OCI-M2 (cell line): ENCODE measurements around the gene C8G.

Experiments
- DNase-seq: peaks from one replicate; lab custom pipeline; 2025; ENCODE audit not compliant: unreplicated experiment; lab: John Stamatoyannopoulos, UW

C8G gene

DNA sequence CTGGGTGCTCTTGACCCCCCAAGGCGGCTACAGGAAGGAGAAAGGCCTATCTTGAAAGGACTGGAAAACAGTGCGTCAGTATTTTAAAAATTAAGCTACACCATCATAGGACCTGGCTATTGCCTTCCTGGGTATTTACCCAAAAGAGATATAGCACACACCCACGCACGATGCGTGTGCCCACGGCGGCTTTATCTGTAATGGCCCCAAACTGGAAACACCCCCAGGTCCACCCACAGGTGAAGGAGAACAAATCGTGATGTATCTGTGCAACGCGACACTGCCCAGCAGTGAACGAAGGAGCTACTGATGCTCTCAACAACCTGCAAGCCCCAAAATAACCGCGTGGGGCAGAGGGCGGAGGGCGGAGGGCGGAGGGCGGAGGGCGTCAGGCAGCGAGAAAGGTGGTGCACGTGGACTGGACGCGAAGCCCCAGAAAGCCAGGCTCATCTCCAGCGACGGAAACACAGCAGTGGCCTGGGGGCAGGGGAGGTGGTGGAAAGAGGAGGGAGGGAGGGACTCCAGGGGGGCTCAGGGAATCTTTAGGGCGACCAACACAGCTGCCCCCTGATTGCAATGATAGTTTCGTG is 19.9 kb downstream of the C8G start:
- no peak for DNase-seq

DNA sequence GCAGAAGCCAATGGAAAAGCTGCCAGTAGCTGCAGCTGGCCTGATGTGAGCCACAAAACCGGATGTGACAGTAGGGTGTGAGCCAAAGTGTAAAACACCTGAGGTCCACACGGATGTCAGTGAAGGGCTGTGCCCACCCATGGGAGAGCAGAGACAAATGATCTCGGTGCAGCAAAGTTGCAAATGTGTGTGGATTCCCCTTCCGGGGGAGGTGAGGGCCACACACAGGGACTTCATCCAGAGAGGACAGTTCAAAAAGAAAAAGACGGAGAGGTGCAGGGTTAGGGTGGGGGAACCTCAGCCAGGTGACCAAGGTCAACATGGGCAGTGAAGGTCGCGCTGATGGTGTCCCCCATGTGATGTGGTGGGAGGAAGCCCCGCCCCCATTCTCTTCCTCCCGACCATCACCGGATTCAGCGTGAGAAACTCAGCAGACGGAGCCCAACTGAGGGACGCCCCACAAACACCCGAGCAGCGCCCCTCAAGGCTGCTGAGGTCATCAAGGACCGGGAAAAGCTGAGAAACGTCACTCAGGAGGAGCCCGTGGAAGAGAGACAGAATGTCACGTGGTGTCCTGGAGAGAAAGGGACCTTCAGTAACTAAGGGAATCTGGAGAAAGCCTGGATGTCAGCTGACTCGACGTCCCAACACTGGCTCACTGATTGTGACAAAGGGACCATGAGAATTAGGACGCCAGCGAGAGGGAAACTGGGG is 20.9 kb downstream of the C8G start:
- DNase-seq, result no peak

DNA sequence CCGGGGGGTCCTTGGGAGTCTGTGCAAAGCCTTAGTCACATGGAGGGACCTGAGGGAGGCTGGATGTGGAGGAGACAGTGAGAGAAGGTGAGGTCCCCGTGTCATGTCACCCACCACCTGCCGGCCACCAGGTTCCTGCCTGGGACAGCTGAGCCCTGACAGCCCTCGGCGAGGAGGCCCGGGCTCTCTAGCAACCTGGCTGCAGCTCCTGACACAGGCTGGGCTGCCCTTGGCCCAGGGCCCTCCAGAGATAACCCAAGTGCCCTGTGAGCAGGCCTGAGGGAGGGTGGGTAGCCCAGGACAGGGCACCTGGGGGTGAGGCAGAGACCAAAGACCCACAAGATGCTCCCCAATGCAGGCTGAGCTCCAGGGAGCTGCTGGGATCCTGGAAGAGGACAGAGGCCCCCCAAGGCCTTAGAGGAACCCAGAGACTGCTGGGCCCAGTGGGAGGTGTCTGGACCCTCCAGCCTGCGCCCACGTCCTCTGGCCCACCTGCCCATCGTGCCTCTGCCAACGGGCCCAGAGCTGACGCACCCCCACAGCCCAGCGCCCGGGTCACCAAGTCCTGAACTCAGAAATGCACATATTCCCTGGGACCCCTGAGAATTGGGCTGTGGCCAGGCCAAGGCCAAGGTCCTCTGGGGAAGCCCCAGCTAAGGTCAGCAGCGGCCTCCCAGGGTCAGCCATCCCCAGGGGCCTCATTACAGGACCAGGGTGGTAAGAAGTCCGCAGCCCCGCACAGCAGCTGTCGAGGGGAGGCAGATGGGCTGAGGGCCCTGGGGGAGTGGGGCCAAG is 23.5 kb downstream of the C8G start:
- no peak for DNase-seq

DNA sequence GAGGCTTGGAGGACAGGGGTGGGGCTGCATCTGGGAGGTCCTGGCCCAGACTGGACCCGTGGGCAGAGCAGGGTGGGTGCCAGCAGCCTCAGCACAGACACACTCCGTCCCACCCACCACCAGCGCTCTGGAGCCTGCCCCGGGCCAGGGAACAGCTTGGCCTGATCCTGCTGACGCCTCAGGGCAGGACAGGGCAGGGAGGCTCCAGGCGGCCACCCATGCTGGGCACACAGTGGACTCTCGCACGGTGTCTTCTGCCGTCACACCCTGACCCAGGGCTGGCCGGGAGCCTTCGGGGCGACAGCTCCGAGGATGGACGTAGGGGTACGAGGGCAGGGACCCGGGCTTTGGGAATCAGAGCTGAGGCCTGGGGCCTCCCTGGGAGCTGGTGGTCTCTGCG is 24.1 kb downstream of the C8G start:
- DNase-seq, result no peak

DNA sequence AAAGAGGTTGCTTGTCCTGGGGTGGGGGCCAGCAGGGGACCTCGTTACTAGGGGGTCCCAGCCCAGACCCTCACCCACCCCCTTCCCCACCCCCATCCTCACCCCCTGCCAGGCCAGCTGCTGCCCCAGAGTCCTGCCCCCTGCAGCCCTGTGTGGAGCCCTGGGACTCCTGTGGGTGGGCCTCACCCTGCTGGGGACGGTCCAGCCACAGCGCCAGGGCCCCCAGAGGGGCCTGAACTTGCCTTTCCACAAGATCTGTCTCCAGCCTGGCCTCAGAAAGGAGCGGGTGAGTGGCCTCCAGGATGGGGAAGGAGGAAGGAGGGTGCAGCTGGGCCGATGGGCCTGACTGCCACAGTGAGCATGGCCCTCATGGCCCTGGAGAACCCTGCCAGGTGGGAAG is 24.7 kb downstream of the C8G start:
- DNase-seq, result no peak

DNA sequence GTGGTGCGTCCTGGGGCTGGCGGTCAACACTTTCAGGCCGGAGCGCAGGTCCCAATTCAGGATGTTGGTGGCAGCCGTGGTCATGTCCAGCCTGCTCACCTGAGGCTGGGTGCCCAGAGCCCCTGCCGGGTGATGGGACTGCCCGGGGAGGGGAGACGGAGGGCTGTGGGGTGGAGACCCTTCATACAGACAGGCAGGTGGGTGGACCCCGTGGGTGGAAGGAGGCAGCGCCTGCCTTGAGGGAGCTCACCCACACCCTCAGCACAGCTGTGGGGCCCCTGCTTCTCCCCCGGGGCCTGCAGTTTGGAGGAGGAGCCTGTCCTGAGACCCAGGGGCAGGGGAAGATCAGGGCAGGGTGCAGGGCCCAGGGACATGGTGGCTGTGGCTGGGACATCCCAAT is 25.3 kb downstream of the C8G start:
- DNase-seq, result no peak

DNA sequence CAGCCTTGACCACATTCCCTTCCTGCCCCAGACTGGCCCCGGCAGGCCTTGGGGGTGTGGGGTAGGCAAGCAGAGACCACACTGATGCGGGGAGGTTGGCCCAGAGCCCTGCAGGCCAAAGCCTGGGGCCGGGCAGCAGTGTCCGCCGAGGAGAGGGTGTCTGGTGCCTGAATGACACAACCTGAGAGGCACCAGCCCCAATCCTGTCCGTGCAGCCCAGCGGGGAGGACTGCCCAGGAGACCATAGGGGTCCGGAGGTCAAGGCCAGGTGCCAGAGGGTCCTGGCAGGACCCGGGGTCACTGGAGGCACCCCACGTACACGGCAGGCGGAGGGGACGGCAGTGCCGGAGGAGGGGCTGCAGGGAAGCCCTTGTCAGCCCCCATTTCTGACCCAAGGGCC is 26.7 kb downstream of the C8G start:
- no peak for DNase-seq

DNA sequence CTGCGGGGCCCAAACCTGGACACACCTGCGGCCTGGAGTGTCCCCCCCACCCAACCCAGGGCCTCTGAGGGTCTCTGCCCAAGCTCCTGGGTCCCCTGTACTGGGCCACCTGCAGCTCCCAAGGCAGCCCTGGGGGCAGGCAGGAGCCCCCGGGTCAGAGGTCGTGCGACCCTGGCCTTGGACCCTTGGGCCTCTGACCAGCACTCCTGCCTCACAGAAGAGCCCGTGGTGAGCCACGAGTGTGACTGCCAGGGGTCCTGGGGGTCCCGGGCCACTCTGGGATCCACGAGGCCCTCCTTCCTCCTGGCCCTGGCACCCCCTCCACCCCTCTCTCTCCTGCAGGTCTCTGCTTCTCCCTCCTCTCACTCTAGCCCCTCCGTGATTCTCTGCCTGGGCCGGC is 27.3 kb downstream of the C8G start:
- no peak for DNase-seq

DNA sequence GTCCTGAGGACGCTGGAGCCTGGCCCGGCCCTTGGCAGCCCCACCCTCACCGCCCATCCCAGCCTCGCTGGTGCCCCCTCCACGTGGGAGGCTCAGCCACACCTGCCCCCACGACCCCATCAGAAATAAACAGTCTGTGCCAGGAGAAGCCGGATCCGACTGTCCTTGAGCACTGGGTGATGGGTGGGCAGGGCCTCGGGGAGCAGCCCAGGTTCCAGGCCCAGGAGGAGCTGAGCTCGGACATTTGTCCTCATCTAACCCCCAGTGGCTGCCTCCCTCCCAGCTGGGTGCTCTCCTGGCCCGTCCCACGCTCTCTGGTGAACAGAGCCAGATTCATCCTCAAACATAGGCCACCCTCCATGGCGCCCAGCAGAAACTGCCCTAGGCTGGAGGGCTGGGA is 27.7 kb downstream of the C8G start:
- no peak for DNase-seq

DNA sequence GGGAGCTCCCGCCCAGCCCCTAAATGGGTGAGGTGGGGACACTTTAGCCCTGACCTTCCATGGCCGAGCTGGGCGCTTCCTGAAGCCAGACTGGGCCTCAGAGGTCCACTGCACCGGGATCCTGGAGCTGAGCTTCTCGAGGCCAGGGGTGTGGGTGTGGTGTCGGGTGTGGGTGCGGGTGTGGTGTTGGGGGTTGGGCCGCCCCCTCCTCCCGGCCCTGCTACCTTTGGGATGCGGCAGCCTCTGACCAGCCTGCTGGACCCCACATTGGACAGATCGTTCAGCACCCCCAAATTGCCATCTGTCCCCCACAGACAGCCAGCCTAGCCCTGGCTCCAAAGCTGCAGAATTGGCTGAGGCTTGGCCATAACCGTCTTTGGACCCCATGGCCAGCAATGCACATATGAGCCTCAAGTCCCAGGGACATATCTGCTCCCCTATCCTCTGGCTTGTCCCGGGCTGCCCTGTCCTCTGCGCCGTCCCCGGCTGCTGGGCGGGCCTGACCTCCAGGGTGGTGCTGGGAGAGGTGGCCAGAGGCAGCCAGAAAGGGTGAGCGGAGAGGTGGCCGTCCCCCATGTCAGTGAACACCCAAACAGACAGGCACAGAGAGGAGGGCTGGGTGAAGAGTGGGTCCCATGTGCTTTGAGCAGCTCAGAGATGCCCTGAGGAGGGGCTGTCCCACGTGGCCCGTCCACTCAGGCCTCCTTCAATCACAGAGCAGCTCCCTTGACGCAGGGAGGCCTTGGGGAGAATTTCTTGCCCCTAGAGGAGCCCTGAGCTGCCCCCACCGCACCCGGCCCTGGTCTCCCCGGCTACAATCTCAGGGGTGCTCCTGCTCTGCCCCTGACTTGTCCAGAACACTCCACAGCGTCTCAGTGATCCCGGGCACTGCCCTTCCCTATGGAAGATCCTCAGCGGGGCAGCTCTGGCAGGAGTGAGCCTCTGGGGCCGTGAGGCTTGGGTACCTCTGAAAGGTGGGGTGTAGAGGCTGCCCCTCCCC is 28.9 kb downstream of the C8G start:
- no peak for DNase-seq

DNA sequence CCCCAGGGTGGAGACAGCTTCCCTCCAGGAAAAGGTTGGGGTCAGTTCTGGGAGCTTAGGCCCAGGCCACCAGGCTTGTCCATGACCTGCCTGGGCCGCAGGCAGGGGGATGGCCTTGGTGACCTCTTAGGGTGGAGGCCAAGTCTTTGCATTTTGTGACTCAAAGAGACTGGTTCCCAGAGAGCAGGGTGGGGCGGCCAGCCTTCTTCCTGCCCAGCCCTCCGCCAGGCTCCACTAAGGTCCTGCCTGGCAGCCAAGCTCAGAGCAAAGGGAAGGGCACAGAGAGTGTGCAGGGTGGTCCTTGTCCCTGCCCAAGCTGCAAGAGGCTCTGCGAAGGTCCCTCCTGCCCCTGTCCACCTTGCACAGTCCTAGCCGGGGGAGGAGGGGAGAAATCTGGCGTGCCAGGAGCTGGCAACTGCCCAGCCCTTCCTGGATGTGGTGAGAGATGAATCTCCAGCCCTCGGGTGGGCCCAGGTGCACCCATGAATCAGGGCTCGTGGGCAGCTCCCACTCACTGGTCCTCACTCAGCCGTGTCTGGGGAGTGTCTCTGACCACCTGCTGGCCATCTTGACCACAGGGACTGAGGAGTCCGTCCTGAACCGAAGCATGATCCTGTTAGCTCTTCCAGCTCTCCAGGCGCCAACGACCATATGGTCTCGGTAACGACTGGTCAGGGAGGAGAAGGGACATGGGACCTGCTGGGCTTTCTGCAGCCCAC is 29.9 kb downstream of the C8G start:
- DNase-seq, result no peak

DNA sequence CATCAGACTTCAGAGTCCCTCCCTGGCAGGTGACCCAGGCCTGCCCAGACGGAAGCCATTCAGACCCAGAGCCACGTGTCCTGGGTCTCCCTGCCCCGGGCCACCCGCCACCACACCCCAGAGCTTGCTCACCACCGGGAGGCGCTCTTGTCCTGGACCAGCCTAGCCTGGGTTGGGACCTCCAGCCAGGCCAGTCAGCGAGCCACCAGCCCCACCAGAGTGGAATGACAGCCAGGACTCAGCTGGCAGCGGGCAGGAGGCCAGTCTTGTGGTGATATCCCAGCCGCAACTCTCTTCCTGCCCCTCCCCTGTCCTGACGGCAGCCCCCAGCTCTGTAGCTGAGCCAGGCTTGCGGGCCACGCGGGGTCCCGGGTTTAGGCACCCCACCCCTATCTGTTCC is 30.6 kb downstream of the C8G start:
- no peak for DNase-seq

DNA sequence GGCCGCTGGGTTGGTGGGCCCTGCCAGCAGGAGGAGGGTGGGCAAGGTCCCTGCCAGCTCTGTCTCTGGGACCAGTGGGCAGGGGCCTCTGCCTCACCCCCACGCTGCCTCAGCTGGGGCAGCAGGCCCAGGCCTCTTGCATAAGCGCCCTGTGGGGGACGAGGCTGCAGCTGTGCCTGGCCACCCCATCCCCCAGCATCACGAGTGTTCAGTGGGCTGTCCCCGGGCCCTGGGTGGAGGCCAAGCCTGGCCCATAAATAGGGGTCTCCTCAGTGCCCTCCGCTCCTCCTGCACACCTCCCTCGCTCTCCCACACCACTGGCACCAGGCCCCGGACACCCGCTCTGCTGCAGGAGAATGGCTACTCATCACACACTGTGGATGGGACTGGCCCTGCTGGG is 32.2 kb downstream of the C8G start, which contains the start of gene PTGDS:
Gene PTGDS, plus strand, starts transcription at position 282 of the 400 bp plus-strand sequence. Its CDS starts 75 bp downstream, at position 357.
- no peak for DNase-seq

DNA sequence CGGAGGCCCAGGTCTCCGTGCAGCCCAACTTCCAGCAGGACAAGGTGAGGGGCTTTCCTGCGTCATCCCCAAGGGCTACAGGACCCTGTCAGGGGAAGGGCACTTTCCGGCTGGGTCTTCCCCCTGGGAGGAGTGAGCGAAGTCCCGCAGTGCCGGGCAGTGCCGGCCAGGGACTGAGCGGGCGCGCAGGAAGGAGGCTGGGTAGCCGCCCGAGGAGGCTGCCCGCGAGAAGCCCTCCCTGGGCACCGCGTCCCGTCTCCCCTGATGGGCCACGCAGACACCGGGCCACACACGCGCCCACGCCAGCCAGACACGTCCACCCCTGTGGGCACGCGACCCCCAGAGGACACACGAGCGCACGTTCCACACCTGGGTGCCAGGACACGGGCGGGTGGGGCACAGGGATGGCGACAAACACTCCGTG is 32.6 kb downstream of the C8G start:
- DNase-seq, result no peak

DNA sequence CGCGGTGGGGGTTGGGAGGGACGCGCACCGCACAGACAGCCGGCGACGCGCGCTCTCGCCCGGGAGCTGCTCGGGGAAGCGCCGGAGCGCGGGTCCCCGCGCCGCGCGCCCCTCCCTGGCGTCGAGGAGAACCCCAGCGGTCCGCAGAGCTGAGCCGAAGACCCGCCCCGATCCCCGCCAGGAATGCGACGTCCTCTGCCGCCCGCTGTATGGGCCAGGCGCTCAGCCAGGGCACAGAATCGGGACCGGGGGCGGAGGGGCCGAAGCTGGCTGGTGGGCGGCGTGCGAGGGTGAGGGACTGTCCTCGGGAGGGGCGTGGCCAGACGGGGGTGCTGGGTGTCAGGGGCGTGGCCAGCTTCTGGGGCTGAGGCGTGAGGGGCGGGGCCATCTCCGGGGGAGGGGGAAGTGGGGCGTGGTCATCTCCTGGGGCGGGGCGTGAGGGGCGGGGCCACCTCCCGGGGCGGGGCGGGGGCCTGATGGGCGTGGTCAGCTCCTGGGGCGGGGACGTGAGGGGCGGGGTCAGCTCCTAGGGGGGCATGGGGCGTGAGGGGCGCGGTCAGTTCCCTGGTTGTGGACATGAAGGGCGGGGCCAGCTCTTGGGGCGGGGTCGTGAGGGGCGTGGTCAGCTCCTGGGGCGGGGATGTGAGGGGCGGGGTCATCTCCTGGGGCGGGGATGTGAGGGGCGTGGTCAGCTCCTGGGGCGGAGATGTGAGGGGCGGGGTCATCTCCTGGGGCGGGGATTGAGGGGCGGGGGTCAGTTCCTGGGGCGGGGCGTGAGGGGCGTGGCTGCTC is 33.2 kb downstream of the C8G start:
- no peak for DNase-seq

DNA sequence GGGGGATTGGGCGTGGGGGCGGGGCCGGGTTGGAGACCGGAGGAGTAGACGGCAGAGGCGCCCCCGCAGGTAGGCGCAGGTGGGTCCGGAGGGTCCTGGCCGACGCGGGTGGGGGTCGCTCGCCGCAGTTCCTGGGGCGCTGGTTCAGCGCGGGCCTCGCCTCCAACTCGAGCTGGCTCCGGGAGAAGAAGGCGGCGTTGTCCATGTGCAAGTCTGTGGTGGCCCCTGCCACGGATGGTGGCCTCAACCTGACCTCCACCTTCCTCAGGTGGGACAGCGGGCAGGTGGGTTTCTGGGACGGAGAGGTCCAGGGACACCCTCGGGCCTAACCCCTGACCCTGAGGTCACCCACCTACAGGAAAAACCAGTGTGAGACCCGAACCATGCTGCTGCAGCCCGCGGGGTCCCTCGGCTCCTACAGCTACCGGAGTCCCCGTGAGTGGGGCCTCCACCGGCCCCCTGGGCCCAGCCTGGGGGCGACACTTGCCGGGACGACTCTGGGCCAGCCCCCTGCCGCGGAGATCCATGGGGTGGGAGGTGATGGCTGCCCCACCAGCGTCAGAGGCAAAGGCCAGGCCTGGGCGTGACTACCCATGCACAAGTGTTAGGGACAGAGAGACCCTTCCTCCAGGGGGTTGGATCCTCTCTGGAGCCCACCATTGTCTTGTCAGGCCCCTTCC is 34.0 kb downstream of the C8G start:
- DNase-seq, result no peak

DNA sequence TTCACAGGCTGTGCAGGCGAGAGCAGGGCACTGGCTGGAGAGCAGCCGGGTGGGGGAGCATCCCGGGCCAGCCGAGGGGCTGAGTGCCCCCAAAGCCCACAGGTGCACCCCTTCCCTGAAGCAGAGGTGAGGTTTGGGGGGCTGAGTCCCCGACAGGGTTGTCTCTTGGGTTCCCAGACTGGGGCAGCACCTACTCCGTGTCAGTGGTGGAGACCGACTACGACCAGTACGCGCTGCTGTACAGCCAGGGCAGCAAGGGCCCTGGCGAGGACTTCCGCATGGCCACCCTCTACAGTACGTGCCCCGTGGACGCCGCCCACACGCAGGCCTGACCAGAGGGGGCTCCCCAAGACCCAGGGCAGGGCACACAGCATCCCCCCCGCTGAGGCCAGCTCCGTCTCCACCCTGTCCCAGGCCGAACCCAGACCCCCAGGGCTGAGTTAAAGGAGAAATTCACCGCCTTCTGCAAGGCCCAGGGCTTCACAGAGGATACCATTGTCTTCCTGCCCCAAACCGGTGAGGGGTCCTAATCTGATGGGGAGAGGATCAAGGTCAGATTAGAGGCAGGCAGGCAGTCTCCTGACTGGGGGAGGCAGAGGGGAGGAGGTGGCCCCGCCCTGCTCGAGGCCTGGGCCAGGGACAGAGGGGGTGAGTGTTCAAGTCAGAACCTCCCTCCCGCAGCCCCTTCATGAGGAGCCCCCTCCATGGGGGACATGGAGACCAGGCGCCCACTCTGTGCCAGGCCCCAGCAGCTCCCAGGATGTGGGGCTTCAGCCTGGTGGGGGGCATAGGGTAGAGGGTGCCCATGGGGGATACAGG is 34.9 kb downstream of the C8G start:
- DNase-seq, result no peak
